Measurements from ENCODE around the gene SUCNR1.

- TF ChIP-seq CTCF (IDR thresholded peaks at IDR 0.05) (no peak), ZFX (IDR thresholded peaks at IDR 0.05; ENCODE audit: borderline replicate concordance) (no peak)
Measured at GRCh38 chr3:151905647-151906046, 32.2 kb downstream of the SUCNR1 start.
